ENCODE data around the gene EXOC6. TPM values are rescaled to one million over a fixed set of nuclear protein-coding genes. Genes with fewer than 3 reads are reported as not detected.
"Not testable (repeated sequence)": the region's sequence is repeated elsewhere in the genome, so short reads cannot be mapped to it uniquely, and the experiment has no call there.

Gene EXOC6
- total RNA-seq, 2 experiments from 2014 or later, result 8.8 to 9.5 TPM

GRCh38 chr10:93097386-93097785 is 249.1 kb downstream of the EXOC6 start:
- CTCF ChIA-PET, result no interaction called here
- TF ChIP-seq, protein P1, sequence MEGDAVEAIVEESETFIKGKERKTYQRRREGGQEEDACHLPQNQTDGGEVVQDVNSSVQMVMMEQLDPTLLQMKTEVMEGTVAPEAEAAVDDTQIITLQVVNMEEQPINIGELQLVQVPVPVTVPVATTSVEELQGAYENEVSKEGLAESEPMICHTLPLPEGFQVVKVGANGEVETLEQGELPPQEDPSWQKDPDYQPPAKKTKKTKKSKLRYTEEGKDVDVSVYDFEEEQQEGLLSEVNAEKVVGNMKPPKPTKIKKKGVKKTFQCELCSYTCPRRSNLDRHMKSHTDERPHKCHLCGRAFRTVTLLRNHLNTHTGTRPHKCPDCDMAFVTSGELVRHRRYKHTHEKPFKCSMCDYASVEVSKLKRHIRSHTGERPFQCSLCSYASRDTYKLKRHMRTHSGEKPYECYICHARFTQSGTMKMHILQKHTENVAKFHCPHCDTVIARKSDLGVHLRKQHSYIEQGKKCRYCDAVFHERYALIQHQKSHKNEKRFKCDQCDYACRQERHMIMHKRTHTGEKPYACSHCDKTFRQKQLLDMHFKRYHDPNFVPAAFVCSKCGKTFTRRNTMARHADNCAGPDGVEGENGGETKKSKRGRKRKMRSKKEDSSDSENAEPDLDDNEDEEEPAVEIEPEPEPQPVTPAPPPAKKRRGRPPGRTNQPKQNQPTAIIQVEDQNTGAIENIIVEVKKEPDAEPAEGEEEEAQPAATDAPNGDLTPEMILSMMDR (IDR thresholded peaks at IDR 0.05), result no peak
- no peaks in the 10 kb centered on the region for H3K9me3 Mint-ChIP-seq
- H3K4me3 Mint-ChIP-seq, result no peak overlapping the region
- no peaks in the 10 kb centered on the region for H3K27me3 Mint-ChIP-seq
- no peak overlapping the region for H3K27ac Mint-ChIP-seq
- POLR2A ChIA-PET, result no interaction called here
- no peaks in the 10 kb centered on the region for H3K36me3 Mint-ChIP-seq (ENCODE audit: low read depth)
- no peaks in the 10 kb centered on the region for H3K4me1 Mint-ChIP-seq (ENCODE audit: low read depth)
- DNase-seq, result no peak
- no peak for ATAC-seq
- intact Hi-C loops (cut with micrococcal nuclease), result no loop called here

GRCh38 chr10:93098816-93099215 is 250.5 kb downstream of the EXOC6 start:
- POLR2A ChIA-PET, result interaction anchor here (1.1 kb wide), 1 partner anchor 12 kb away, joined by 3 read pairs; no protein-coding TSS in a partner anchor
- Mint-ChIP-seq H3K4me1 (ENCODE audit: low read depth) (no peaks in the 10 kb centered on the region), H3K4me3 (no peak overlapping the region), H3K27me3 (peaks cover 1% of the 10 kb centered on the region), H3K9me3 (peaks cover 3% of the 10 kb centered on the region), H3K36me3 (ENCODE audit: low read depth) (no peaks in the 10 kb centered on the region), H3K27ac (no peak overlapping the region)
- ATAC-seq (no peak), DNase-seq (no peak)
- TF ChIP-seq, protein P1 (IDR thresholded peaks at IDR 0.05), result no peak
- intact Hi-C loops (cut with micrococcal nuclease), result no loop called here
- CTCF ChIA-PET, result no interaction called here

GRCh38 chr10:93099670-93100069 is 251.3 kb downstream of the EXOC6 start:
- CTCF ChIA-PET, result no interaction called here
- POLR2A ChIA-PET, result interaction anchor here (1.1 kb wide), 1 partner anchor 11 kb away, joined by 3 read pairs; no protein-coding TSS in a partner anchor
- no peak overlapping the region for H3K27ac Mint-ChIP-seq

DNA sequence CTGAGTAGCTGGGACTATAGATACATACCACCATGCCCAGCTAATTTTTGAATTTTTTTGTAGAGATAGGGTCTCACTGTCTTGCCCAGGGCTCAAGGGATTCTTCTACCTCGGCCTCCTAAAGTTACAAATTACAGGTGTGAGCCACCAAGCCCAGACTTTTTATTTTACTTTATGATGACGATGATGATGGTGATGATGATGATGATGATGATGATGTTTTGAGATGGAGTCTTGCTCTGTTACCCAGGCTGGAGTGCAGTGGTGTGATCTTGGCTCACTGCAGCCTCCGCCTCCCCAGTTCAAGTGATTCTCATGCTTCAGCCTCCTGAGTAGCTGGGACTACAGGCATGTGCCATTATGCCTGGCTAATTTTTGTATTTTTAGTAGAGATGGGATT is 252.8 kb downstream of the EXOC6 start:
- H3K4me3 Mint-ChIP-seq; ATAC-seq; POLR2A ChIA-PET; intact Hi-C loops (cut with micrococcal nuclease); H3K27ac Mint-ChIP-seq; DNase-seq; H3K4me1 Mint-ChIP-seq (ENCODE audit: low read depth); H3K9me3 Mint-ChIP-seq; H3K36me3 Mint-ChIP-seq (ENCODE audit: low read depth); H3K27me3 Mint-ChIP-seq: not testable (repeated sequence)
- CTCF ChIA-PET, result interaction anchor here (1.2 kb wide), 1 partner anchor 15 kb away, joined by 3 read pairs; no protein-coding TSS in a partner anchor

More at GRCh38 chr10:93099670-93100069, 251.3 kb downstream of the EXOC6 start:
- intact Hi-C loops (cut with micrococcal nuclease), result no loop called here
- DNase-seq (no peak), ATAC-seq (no peak)
- Mint-ChIP-seq H3K36me3 (ENCODE audit: low read depth) (no peaks in the 10 kb centered on the region), H3K4me1 (ENCODE audit: low read depth) (no peaks in the 10 kb centered on the region), H3K9me3 (peaks cover 6% of the 10 kb centered on the region), H3K4me3 (no peak overlapping the region), H3K27me3 (peaks cover 1% of the 10 kb centered on the region)
- TF ChIP-seq, protein P1 (IDR thresholded peaks at IDR 0.05), result no peak

GRCh38 chr10:93103953-93104352 is 255.6 kb downstream of the EXOC6 start:
- Mint-ChIP-seq H3K27me3 (peaks cover 1% of the 10 kb centered on the region), H3K4me1 (ENCODE audit: low read depth) (no peaks in the 10 kb centered on the region), H3K4me3 (no peak overlapping the region), H3K36me3 (ENCODE audit: low read depth) (no peaks in the 10 kb centered on the region), H3K27ac (no peak overlapping the region), H3K9me3 (peaks cover 6% of the 10 kb centered on the region)
- POLR2A ChIA-PET, result no interaction called here
- DNase-seq (no peak), ATAC-seq (no peak)
- CTCF ChIA-PET, result no interaction called here
- intact Hi-C loops (cut with micrococcal nuclease), result no loop called here
- TF ChIP-seq, protein P1 (IDR thresholded peaks at IDR 0.05), result no peak
